Measurements from ENCODE around the gene BCAS1.
A peak's percentile ranks its signal among the peaks of the same experiment; 100 is the strongest.

BCAS1 gene

GRCh38 chr20:54020348-54020747 is 50.0 kb downstream of the BCAS1 start:
- H3K79me2 ChIP-seq (ENCODE audit: low read length), result no peaks in the 10 kb centered on the region
- H3K4me3 ChIP-seq (ENCODE audit: low read length), result no peak overlapping the region
- peaks cover 11% of the 10 kb centered on the region for H3F3A ChIP-seq (ENCODE audit: insufficient read depth, low read length)
- H3K9me3 ChIP-seq (replicated peaks; ENCODE audit: insufficient read depth, low read length), result no peaks in the 10 kb centered on the region
- H2AFZ ChIP-seq (ENCODE audit: low read length), result no peak overlapping the region
- H3K9me2 ChIP-seq (replicated peaks; ENCODE audit: insufficient read depth, low read length), result no peaks in the 10 kb centered on the region
- no peaks in the 10 kb centered on the region for H4K20me1 ChIP-seq (ENCODE audit: insufficient read depth, low read length)
- H3K4me2 ChIP-seq (ENCODE audit: low read depth, low read length), result no peak overlapping the region
- H3K4me1 ChIP-seq (ENCODE audit: low read length), result peaks cover 22% of the 10 kb centered on the region
- no peaks in the 10 kb centered on the region for H3K27me3 ChIP-seq (replicated peaks; ENCODE audit: insufficient read depth, low read length)
- no peak overlapping the region for H3K9ac ChIP-seq (ENCODE audit: low read length)
- no peak for DNase-seq
- no peaks in the 10 kb centered on the region for H3K36me3 ChIP-seq (replicated peaks; ENCODE audit: insufficient read depth, low read length)
- no peak overlapping the region for H3K27ac ChIP-seq (ENCODE audit: low read length)
- TF ChIP-seq EZH2phosphoT487 (IDR thresholded peaks at IDR 0.05; ENCODE audit: low read length) (no peak), EZH2 (optimal IDR thresholded peaks at IDR 0.05; ENCODE audit: low read depth, low read length) (no peak), CTCF (IDR thresholded peaks at IDR 0.05; ENCODE audit: low read length) (no peak)

GRCh38 chr20:54019585-54019984 is 50.8 kb downstream of the BCAS1 start:
- H3K4me3 ChIP-seq (ENCODE audit: low read length), result no peak overlapping the region
- no peaks in the 10 kb centered on the region for H3K27me3 ChIP-seq (replicated peaks; ENCODE audit: insufficient read depth, low read length)
- no peaks in the 10 kb centered on the region for H3K9me3 ChIP-seq (replicated peaks; ENCODE audit: insufficient read depth, low read length)
- H3K4me1 ChIP-seq (ENCODE audit: low read length), result peaks cover 22% of the 10 kb centered on the region
- no peak overlapping the region for H3K27ac ChIP-seq (ENCODE audit: low read length)
- no peaks in the 10 kb centered on the region for H3K36me3 ChIP-seq (replicated peaks; ENCODE audit: insufficient read depth, low read length)
- H2AFZ ChIP-seq (ENCODE audit: low read length), result no peak overlapping the region
- no peaks in the 10 kb centered on the region for H3K79me2 ChIP-seq (ENCODE audit: low read length)
- TF ChIP-seq EZH2 (optimal IDR thresholded peaks at IDR 0.05; ENCODE audit: low read depth, low read length) (no peak), EZH2phosphoT487 (IDR thresholded peaks at IDR 0.05; ENCODE audit: low read length) (no peak)
- no peaks in the 10 kb centered on the region for H4K20me1 ChIP-seq (ENCODE audit: insufficient read depth, low read length)
- no peak overlapping the region for H3K9ac ChIP-seq (ENCODE audit: low read length)
- no peak for DNase-seq
- H3F3A ChIP-seq (ENCODE audit: insufficient read depth, low read length), result peaks cover 11% of the 10 kb centered on the region
- no peaks in the 10 kb centered on the region for H3K9me2 ChIP-seq (replicated peaks; ENCODE audit: insufficient read depth, low read length)
- H3K4me2 ChIP-seq (ENCODE audit: low read depth, low read length), result no peak overlapping the region

GRCh38 chr20:54019127-54019526 is 51.3 kb downstream of the BCAS1 start:
- Histone ChIP-seq H3K4me2 (ENCODE audit: low read depth, low read length) (no peak overlapping the region), H3F3A (ENCODE audit: insufficient read depth, low read length) (peaks cover 11% of the 10 kb centered on the region), H4K20me1 (ENCODE audit: insufficient read depth, low read length) (no peaks in the 10 kb centered on the region), H3K36me3 (replicated peaks; ENCODE audit: insufficient read depth, low read length) (no peaks in the 10 kb centered on the region), H3K9me3 (replicated peaks; ENCODE audit: insufficient read depth, low read length) (no peaks in the 10 kb centered on the region), H3K9ac (ENCODE audit: low read length) (no peak overlapping the region), H3K4me3 (ENCODE audit: low read length) (no peak overlapping the region), H2AFZ (ENCODE audit: low read length) (no peak overlapping the region), H3K4me1 (ENCODE audit: low read length) (peaks cover 22% of the 10 kb centered on the region), H3K27me3 (replicated peaks; ENCODE audit: insufficient read depth, low read length) (no peaks in the 10 kb centered on the region), H3K79me2 (ENCODE audit: low read length) (no peaks in the 10 kb centered on the region), H3K9me2 (replicated peaks; ENCODE audit: insufficient read depth, low read length) (no peaks in the 10 kb centered on the region), H3K27ac (ENCODE audit: low read length) (no peak overlapping the region)
- DNase-seq, result no peak
- TF ChIP-seq CTCF (IDR thresholded peaks at IDR 0.05; ENCODE audit: low read length), result no peak
- no peak for TF ChIP-seq EZH2phosphoT487 (IDR thresholded peaks at IDR 0.05; ENCODE audit: low read length)
- no peak for TF ChIP-seq EZH2 (optimal IDR thresholded peaks at IDR 0.05; ENCODE audit: low read depth, low read length)

- peak overlapping the region; percentile 10 for H3K4me3 ChIP-seq (ENCODE audit: low read length)
- peak overlapping the region; percentile 65 for H3K27ac ChIP-seq (ENCODE audit: low read length)
- no peak for TF ChIP-seq EZH2 (optimal IDR thresholded peaks at IDR 0.05; ENCODE audit: low read depth, low read length)
- TF ChIP-seq CTCF (IDR thresholded peaks at IDR 0.05; ENCODE audit: low read length), result no peak
- no peak for TF ChIP-seq EZH2phosphoT487 (IDR thresholded peaks at IDR 0.05; ENCODE audit: low read length)
- H3K27me3 ChIP-seq (replicated peaks; ENCODE audit: insufficient read depth, low read length), result no peaks in the 10 kb centered on the region
- peaks cover 22% of the 10 kb centered on the region for H3K4me1 ChIP-seq (ENCODE audit: low read length)
- no peaks in the 10 kb centered on the region for H3K9me3 ChIP-seq (replicated peaks; ENCODE audit: insufficient read depth, low read length)
- H3K9me2 ChIP-seq (replicated peaks; ENCODE audit: insufficient read depth, low read length), result no peaks in the 10 kb centered on the region
- H2AFZ ChIP-seq (ENCODE audit: low read length), result peak overlapping the region; percentile 40
- H4K20me1 ChIP-seq (ENCODE audit: insufficient read depth, low read length), result no peaks in the 10 kb centered on the region
- no peaks in the 10 kb centered on the region for H3K36me3 ChIP-seq (replicated peaks; ENCODE audit: insufficient read depth, low read length)
- H3K4me2 ChIP-seq (ENCODE audit: low read depth, low read length), result peak overlapping the region; percentile 56
- DNase-seq, result peak; percentile 70
- no peaks in the 10 kb centered on the region for H3K79me2 ChIP-seq (ENCODE audit: low read length)
- H3F3A ChIP-seq (ENCODE audit: insufficient read depth, low read length), result peaks cover 11% of the 10 kb centered on the region
- peak overlapping the region; percentile 30; the same call in 1 of the 2 replicates for H3K9ac ChIP-seq (ENCODE audit: low read length)
These were observed 52.5 kb downstream of the BCAS1 start for GRCh38 chr20:54017846-54018245.
